Stimulated activated CD8-positive, alpha-beta memory T cell treated with anti-CD3 and anti-CD28 coated beads, Interleukin-12 subunit alpha, Interleukin-12 subunit beta, amount 100 ng/mL, for 1 hour (primary cell): ENCODE measurements around the gene FCHO2.

Source experiments
- DNase-seq: peaks from one replicate; pipeline ENCODE4 v3.0.0-alpha.2; 2020; ENCODE audit warnings: low read depth

The FCHO2 gene

DNA sequence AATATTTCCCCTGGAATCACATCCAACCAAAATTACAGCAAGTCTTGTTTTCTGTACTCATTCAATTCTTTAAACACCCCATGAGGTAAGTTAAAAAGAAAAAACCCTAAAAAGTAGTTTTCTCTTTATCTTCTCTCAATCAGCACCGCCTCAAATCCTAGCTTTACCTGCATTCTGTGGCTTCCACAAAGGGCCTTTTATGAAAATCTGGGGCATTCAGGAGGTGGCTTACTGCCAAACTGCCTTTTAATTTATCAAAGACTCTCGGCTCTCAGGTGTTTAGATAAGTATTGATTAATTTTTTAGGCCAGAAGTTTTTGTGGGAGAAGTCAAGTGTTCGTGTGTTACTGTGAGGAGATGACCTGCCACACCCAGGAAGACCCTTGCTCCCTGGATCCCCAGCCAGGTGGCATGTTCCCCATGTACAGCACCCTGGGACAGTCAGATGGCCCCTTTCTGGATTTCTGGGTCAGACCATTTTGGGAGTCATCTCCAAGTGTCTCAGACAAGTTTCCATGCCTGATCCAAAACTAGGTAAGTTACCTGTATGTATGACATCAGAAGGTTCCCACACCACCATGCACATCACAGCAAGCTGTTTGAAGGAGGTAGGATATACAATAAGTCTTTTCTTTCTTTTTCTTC lies 158.3 kb downstream of the FCHO2 start:
- no peak for DNase-seq

DNA sequence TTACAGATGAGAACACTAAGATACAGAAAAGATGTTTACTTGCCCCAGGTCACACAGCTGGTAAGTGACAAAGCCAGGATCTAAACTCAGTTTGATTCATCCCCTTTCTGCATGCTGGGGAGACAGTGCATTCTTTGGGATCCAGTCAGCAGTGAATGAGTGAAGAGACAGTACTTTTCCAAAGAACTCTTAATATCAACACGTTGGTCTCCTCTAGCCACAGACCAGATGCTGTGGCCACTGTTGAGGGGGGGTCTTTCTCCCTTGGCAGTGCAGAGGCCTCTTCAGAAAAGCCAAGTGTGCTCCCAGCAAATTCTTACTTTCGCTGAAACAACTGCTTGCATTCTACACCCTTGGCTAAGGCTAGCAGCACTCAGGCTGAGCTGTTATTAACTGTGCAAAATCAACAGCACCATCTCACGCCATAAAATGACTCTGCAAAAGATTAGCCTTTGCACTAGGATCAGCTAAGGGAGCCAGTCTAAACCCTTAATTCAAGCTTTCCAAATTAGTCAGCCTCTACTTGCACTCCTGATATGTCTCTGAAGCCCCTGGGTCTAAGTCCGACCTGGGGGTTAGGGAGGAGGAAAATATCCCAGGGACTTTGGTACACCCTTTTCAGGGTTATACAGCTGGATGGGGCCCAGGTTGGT lies 159.7 kb downstream of the FCHO2 start:
- DNase-seq = no peak

DNA sequence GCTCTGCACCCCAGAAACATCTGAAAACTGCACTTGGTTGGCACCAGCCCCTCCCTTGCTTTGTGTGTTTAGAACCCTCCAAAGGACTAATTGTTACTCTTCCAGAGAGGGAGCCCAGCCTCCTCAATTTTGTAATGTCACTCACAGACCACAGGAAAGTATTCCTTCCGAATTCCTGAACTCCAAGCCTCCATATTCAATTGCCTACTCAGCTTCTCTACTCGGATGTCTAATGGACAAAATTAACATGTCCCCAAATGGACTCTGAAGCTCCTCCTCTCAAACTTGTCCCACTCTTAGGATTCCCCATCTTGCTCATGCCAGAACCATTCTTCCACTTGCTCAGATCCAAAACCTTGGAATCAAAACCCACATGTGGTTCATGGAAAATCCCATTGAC lies 160.7 kb downstream of the FCHO2 start:
- DNase-seq = no peak

DNA sequence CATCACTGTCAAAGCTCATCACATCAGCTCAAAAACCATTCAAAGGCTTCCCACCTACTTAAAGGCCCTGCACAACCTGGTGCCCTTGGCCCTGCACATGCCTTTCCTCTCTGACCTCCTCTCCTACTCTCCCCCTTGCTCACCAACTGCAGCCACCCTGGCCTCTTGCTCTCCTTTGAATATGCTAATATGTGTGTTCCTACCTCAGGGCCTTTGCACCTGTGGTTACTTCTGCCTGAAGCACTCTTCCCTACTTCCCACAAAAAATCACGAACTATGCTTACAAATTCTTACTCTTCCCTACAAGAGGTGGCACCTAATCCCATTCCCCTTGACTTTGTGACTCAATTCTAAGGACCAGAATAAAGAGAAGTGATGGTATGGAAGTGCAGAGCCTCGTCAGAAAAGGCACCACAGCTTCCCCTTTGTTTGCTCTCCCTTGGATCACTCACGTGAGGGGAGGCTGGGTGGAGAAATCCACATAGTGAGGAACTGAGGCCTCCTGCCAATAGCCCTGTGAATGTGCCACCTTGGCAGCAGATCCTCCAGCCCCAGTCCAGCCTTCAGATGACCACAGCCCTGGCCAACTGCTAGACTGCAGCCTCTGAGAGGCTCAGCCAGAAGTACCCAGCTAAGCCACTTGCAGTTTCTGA lies 161.4 kb downstream of the FCHO2 start:
- no peak for DNase-seq

DNA sequence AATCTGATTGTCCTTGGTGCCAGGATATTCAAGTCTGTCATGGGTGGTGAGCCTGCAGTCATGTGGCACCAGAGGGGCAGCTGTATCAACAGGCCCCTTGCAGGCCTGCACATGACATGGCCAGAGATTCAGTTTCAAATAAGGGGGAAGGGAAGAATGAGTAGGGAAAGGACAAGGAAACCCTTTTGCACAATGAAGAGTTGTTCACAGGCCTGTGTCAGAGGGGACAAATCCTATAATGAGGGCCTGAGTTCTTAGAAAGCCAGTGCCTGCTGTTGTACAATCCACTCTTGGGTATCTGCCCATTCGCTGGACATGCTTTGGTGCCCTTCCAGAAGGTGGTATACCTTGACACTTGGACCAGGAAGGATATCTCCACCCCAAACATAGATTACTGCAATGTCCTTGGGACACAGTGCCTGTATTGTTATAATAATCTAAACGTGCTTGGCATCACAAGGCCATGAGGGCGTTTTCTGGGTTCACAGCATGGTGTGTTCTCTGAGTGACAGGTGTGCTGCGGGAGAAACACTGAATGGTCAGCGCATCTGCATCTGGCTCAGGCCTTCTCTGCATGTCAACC lies 162.6 kb downstream of the FCHO2 start:
- no peak for DNase-seq

DNA sequence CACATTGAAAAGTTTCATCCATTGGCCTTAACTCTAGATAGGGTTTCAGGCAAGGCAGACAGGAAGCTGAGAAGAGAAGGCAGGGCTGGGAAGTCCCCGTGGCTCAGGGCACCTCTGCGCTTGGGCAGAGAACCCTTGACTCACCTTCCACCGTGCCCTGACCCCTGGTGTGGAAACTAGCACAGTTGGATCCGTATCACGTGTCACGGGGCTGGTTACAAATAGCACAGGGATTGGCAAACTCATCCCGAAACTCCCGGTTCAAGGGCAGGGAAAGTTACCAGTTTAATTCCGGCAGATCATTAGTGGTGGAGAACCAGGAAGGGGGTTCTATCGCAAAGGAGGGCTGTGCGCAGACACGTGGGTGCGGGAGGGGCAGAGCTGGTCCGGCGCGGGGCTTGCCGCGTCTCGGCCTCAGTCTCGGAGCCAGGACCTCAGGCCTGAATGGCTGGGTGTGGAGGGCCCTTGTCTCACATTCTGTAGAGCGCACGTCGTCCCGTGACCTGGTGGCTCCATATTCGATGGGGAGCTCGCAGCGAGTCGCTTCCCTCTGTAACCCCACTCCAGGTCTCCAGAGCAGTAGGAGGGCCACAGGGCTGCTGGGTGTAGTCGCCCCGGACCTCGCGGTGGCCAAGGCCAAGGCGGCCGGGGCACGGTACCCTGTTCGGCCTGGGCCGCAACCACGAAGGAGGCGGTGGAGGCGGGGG lies 163.8 kb downstream of the FCHO2 start:
- DNase-seq = no peak

DNA sequence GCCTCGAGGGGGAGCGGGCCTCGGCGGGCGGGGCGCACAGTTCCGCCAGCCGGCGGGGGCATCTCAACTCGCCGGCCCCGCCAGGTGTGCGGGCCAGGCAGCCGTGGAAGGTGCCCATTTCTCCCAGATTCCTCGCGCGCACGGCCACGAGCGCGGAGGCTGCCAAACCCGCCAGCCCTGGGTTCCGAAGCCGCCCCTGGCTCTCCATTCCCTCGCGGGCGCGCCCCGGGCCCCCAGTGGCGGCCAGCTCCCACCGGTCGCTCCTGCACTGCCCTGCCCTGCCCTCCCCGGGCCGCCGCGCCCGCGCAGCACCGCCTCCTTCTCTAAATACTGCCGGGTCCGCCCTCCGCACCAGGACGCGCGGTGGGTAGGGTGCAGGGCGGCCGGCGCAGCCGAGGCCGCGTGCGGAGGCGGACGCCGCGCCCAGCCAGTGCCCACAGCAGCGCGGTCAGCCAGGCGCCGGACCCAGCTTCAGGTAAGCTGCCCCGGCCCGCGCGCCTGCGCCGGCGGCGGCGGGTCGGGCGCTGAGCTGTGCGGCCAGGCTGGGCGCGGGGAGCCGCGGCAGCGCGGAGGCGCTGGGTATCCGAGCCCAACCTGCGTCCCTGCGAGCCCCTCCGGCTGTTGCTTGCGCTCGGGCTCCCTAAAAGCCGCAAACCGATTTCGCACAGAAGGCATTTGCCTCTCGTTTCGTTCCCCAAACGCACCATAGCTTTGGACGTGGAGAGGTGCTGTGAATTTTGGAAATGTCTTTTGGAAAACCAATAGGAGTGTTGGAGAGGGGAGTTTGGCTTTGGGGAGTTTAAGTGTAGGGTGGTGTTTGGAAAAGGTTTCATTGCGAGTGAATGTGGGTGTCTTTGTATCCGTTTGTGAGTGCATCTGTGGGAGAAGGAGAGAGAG lies 164.6 kb downstream of the FCHO2 start, which contains the start of gene TMEM171:
TMEM171 (plus strand) TSS at position 354 of the 897 bp plus-strand sequence. CDS start 2,799 bp downstream, outside the sequence.
- no peak for DNase-seq

DNA sequence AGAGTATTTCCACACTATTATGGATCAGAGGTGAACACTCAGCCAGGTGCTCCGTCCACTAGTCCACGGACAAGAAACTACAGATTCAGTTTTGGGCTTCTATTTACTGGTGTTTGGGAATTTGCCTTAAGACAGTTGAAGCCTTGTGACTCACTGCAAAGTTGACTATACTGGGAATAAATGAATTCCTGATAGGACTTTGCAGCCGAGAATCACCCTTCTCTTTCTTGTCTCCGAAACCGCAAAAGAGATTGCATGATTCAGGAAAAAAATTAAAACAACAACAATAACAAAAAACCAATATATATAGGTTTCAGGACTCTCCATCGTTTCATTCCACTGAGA lies 165.2 kb downstream of the FCHO2 start:
- no peak for DNase-seq

DNA sequence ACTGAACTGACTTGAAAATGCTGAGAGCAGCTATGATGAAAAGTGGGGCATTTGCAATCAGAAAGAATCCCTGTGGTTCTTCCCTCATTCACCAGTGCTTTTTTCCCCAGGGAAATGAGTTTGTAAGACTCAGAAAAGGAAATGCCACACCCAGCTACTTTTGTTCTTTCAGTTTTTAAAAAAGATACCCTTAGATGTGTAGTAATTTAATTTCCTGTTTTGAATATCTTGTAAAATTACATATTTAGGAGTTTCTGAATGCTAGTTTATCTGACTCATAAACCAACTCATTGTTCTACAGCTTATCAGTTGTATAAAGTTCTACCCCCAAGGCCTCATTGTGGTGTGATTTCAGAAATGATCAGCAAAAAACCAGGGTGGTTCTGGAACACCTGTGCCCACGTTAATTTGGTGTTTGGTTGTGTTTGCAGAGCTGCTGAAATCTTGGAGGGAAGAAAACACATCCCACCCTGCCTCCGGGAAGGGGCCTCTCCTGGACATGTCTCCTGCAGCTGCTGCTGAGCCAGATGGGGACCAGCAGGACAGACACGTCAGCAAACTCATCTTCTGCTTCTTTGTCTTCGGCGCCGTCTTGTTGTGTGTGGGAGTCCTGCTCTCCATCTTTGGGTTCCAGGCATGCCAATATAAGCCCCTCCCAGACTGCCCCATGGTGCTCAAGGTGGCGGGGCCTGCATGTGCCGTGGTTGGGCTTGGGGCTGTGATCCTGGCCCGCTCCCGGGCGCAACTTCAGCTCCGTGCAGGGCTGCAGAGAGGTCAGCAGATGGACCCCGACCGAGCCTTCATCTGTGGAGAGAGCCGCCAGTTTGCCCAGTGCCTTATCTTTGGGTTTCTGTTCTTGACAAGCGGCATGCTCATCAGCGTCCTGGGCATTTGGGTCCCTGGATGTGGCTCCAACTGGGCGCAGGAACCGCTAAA lies 167.3 kb downstream of the FCHO2 start:
- DNase-seq = no peak

DNA sequence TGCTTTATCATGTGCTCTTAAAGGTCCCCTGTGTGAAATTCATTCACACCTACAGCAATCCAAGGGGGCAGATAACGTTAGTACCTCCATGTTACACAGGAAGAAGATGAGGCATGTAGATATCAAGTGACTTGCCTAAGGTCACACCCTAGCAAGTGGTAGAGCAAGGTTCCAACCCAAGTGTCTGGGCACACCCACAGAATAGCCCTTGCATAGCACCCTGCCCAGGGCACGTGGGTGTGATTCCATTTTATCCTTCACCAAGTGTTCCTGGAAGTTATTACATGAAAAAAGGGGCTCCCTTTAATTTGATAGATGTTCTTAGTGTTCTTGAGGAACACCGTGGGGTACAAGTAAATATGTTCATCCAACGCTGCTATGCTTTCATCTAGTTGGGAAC lies 169.4 kb downstream of the FCHO2 start:
- no peak for DNase-seq

DNA sequence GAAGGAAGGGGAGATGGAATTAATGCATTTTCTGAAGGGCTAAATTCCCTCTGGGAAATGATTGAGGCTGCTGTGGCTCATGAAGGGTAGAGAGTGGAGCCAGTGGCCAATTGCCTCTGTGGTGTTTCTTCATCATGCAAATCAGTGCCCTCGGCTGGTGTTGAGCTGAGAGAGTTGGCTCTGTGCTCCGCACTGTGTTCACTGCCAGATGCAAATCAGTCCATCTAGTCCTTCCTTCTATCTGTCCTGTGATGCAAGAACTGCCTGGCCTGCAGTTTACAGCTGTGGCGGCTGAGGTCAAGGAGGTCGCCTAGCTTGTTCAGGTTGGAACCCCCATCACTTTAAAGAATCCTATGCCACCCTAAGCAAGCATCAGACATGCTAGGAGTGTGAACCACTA lies 170.5 kb downstream of the FCHO2 start:
- DNase-seq = no peak

DNA sequence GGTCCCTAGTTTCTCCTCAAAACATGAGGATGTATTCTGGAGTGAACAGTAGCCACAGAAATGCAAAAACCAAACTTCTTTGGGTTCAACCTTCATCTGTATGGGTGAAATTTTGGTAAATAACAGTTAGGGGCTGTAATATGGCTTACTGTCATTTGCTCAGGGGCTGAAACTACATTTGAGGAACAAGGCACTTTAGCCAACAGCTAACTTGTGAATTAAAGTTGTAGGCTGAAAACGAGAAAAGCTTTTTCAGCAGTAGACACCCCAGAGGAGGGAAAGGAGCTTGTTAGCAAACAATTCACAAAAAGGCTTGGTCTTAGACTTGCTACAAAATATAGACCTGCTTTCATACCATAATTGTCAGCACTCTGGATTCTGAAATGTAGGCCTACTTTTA lies 171.1 kb downstream of the FCHO2 start:
- DNase-seq = no peak

DNA sequence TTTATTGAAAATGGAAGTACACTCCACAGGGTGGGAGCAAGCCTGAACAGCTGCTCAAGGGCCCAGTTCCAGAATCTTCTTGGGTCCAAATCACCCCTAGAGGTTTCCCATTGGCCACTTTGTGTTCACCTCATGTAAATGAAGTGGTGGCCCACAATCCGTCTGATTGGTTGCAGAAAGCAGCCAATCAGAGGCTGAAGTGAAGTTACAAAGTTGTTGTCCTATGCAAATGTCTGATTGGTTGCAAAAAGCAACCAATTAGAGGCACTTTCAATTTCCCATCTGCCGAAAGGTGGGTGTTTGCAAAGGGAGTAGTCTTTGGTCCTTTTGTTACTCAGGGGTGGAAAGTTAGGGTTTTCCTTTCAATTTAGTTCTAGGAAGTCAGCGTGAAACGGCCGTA lies 173.3 kb downstream of the FCHO2 start:
- DNase-seq = no peak

DNA sequence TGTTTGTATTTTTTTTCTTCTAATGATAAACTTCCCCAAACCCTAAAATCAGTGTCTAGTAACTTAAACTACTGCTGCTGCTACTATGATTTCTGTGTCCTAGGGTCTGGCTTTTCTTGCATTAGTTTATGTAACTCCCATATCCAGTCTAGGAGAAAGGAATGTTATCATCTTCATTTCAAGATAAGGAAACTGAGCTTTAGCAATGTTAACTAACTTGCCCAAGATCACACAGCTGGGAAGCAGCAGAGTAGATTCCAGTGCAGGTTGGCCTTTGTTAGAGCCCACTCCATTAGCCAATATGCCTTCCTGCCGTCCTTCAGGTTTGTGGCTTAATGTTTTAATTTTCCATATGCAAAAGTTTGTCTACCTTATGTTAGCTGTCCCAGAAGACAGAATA lies 175.0 kb downstream of the FCHO2 start:
- no peak for DNase-seq

DNA sequence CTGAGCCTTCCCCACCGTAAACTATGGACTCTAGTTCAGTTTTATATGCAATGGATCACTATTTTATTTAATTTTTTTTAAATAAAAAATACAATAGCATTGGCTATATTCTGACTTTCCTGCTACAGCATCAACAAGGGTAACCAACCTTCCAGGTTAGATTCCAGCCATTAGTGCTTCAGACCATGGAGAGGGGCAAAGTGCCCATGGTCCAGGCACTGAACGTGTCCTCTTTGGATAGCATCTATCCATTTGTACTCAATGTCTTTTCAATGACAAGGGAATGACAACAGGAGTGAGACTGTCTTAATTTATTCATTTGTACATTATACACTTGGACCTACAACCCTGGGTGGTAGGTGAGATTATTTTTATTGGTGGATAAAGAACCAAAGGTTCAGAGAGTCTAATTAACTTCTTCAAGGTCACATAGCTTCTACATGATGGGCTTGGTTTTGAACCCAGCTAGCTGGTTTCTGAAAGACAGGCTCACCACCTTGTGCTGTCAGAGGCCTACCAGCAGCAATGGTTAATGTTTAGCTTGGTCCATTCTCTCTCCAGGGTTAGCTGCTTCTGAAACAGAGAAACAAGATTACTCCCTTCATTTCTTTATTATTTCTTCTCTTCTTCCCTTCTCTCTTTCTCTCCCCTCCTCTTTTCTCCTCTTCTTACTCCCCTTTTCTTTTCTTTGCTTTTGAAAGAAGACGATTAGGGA lies 176.0 kb downstream of the FCHO2 start:
- DNase-seq = no peak

DNA sequence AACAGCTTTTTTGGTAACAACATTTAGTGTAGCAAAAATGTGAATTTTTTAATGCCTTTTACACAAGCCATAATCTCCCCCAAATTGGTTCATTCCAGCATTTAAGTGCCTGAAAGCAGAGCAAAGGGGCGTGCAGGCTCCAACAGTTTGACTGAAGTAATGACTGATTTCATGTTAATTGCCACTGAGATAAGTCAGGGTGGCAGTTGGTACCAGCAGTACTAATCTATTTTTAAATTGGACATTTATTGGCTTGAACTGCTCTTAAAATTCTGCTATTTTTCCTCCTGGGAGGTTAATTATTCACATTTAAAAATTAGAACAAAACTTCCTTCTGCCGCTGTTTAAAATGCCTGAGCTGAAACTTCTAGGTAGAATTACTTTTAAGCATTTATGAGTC lies 176.9 kb downstream of the FCHO2 start:
- DNase-seq = no peak

DNA sequence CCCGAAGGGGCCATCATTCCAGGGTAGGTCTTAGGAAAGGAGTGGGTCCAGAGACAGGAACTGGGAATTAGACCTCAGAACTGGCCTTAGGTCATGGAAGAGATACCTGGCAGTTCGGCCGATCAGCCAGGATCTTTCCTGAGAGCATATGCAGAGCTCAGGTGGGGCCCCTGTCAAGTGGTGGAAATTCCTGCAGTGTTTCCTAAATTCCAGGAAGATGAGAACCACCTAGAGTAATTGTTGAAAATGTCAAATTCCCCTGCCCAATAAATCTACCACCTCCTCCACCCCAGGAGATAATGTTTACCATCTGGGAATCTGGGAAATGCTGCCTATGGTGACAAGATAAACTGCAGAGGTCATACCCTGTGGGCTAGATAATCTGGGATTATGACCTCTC lies 179.2 kb downstream of the FCHO2 start:
- no peak for DNase-seq

DNA sequence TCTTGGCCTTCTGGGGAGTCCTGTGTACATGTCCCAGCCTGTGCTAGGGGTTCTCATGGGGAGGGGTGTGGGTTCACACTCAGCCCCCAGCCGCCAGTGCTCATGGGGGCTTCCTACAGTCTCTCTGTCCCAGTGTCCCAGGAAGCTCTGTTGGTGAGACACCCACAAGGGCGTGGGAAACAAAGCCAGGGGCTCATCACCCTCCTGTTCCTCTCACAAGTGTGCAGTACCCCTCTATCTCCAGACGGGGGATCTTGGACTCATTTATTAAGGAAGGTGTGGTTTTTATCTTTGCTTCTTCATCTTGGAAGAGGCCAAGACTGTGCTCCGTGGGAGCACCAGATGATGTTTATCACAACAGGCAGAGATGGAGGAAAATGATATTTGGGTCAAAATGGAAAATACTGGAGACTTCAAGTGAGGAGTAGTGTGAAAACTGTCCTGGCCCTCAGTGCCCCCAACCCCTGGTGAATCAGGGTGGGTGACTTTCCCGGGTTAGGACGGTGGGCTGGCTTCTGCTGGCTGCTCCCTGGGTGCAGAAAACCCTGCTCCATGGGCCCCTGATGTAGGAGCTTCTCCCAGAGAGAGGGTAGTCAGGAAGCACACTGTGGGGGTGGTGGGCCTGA lies 179.7 kb downstream of the FCHO2 start:
- no peak for DNase-seq

DNA sequence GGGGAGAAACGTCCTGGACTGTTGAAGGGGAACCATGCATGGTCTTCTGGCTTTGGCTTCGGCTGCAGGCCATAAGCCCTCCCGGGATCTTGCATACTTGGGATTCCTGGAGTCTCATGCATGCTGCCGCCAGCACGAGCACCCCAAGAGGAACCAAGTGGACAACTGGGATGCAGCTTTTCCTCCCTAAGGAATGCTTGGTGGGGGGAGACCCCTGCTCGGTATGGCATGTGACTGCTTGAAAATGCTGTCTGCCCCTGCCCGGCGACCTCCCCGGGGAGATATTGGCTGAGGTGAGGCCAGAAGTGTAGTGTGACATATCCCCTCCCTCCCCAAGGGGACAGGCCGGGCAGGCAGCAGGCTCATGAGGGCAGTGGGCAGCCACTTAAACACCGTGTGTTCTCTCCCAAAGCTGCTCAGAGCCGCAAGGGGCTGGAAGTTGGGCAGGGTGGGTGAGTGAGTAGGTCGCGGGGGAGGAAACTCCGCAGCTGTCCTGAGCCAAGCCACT lies 180.3 kb downstream of the FCHO2 start:
- no peak for DNase-seq
